ENCODE measurements around the gene GAS7. TPM values are rescaled to one million over a fixed set of nuclear protein-coding genes. Genes with fewer than 3 reads are reported as not detected.
A peak's percentile ranks its signal among the peaks of the same experiment; 100 is the strongest.

The GAS7 gene
- total RNA-seq, 2 experiments from 2014 or later: 1.6 to 2.1 TPM

DNA sequence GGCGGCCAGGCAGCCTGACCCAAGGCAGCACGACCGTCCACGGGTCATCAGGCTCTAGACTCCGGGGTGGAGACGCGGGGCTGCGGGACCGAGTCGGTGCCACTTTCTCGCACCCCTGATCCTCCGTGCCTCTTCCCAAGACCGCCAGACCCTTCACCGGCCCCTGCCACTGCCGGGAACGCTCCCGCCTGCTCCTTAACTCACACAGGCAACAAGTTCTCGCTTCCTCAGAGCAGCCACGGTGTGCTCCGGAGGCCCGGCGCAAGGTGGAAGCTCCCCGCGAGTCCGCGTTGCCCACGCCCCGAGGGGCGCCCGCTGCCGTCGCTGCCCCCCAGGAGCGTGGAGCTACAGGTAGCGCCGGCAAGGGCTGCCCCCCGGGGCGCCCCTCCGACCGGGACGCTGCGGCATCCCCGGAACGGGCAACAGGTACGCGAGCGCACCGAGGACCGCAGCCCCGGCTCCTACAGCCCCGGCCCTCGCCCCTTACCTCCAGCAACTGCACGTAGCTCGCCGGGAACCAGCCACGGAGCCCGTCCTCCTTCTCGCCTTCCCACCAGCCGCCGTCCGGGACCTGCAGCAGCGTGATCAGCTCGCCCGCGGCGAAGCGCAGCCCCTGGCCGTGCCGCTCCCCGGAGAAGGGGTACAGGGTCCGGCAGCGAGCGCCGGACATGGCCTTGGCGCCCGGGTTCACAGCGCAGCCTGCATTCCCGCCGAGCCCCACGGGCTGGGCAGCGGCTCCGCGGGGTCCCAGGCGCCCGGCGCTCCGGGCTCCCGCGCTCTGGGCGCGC is 491 bp downstream of the GAS7 start:
- DNase-seq (peak; percentile 8), ATAC-seq (peak; percentile 7)
- Mint-ChIP-seq H3K4me3 (peak overlapping the region; percentile 31), H3K36me3 (ENCODE audit: low read depth) (peaks cover 10% of the 10 kb centered on the region), H3K27me3 (peaks cover 32% of the 10 kb centered on the region), H3K27ac (no peak overlapping the region), H3K9me3 (peaks cover 22% of the 10 kb centered on the region), H3K4me1 (ENCODE audit: low read depth) (peaks cover 6% of the 10 kb centered on the region)
- TF ChIP-seq CTCF (IDR thresholded peaks at IDR 0.05): no peak
- ChIA-PET CTCF (interaction anchor here (1.1 kb wide), 1 partner anchor 29 kb away, joined by 4 read pairs; no protein-coding TSS in a partner anchor), POLR2A (interaction anchor here (0.6 to 0.9 kb wide), 2 partner anchors 19 to 231 kb away, joined by 3 read pairs; no protein-coding TSS in a partner anchor)
- intact Hi-C loops (cut with micrococcal nuclease): no loop called here

GRCh38 chr17:10197362-10197720 is 1.1 kb downstream of the GAS7 start:
- no peak for TF ChIP-seq CTCF (IDR thresholded peaks at IDR 0.05)
- CTCF ChIA-PET: interaction anchor here (1.1 kb wide), 1 partner anchor 29 kb away, joined by 4 read pairs; no protein-coding TSS in a partner anchor
- no peak overlapping the region for H3K4me3 Mint-ChIP-seq
- peaks cover 6% of the 10 kb centered on the region for H3K4me1 Mint-ChIP-seq (ENCODE audit: low read depth)
- no peak for DNase-seq
- intact Hi-C loops (cut with micrococcal nuclease): no loop called here
- peaks cover 22% of the 10 kb centered on the region for H3K9me3 Mint-ChIP-seq
- H3K27me3 Mint-ChIP-seq: peaks cover 32% of the 10 kb centered on the region
- peaks cover 10% of the 10 kb centered on the region for H3K36me3 Mint-ChIP-seq (ENCODE audit: low read depth)
- no peak for ATAC-seq
- H3K27ac Mint-ChIP-seq: no peak overlapping the region
- POLR2A ChIA-PET: no interaction called here

GRCh38 chr17:10196941-10197340 is 1.5 kb downstream of the GAS7 start:
- H3K4me3 Mint-ChIP-seq: peak overlapping the region; percentile 17
- peaks cover 6% of the 10 kb centered on the region for H3K4me1 Mint-ChIP-seq (ENCODE audit: low read depth)
- POLR2A ChIA-PET: no interaction called here
- peaks cover 25% of the 10 kb centered on the region for H3K9me3 Mint-ChIP-seq
- ATAC-seq (no peak), DNase-seq (no peak)
- CTCF ChIA-PET: interaction anchor here (1.1 kb wide), 1 partner anchor 30 kb away, joined by 4 read pairs; no protein-coding TSS in a partner anchor
- no peak for TF ChIP-seq CTCF (IDR thresholded peaks at IDR 0.05)
- peaks cover 10% of the 10 kb centered on the region for H3K36me3 Mint-ChIP-seq (ENCODE audit: low read depth)
- no peak overlapping the region for H3K27ac Mint-ChIP-seq
- peaks cover 32% of the 10 kb centered on the region for H3K27me3 Mint-ChIP-seq
- intact Hi-C loops (cut with micrococcal nuclease): no loop called here

DNA sequence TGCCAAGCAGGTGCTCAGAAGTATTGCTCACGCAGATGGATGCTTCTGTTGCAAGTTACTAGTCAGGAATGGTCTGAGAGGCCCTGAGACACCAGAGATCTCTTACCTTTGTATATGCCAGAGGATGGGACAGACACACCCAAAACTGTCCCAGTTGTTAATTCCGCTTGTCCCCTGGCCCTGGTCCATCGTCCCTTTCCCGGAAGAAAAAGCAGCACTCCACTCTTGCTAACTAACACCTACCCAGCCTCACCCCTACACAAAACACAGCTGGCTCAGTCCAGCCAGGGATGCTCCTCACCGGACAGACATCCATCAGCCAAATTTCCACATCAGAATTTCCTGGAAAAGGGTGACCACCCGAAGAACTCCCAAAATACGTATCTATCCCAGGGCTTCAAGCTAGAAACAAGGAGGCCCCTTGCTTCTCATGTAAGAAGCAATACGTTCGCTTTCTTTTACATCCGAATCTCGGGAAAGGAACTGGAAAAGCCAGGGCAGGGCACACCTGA is 2.0 kb downstream of the GAS7 start:
- ChIA-PET POLR2A (no interaction called here), CTCF (no interaction called here)
- Mint-ChIP-seq H3K36me3 (ENCODE audit: low read depth) (peaks cover 10% of the 10 kb centered on the region), H3K4me1 (ENCODE audit: low read depth) (peaks cover 6% of the 10 kb centered on the region), H3K4me3 (no peak overlapping the region), H3K27me3 (peaks cover 32% of the 10 kb centered on the region), H3K9me3 (peaks cover 26% of the 10 kb centered on the region), H3K27ac (no peak overlapping the region)
- intact Hi-C loops (cut with micrococcal nuclease): no loop called here
- TF ChIP-seq CTCF (IDR thresholded peaks at IDR 0.05): no peak
- DNase-seq (no peak), ATAC-seq (no peak)

- Mint-ChIP-seq H3K27ac (no peak overlapping the region), H3K4me1 (ENCODE audit: low read depth) (peaks cover 6% of the 10 kb centered on the region), H3K9me3 (peaks cover 26% of the 10 kb centered on the region), H3K27me3 (peaks cover 25% of the 10 kb centered on the region), H3K36me3 (ENCODE audit: low read depth) (peaks cover 10% of the 10 kb centered on the region), H3K4me3 (no peak overlapping the region)
- no peak for DNase-seq
- POLR2A ChIA-PET: no interaction called here
- CTCF ChIA-PET: no interaction called here
- TF ChIP-seq CTCF (IDR thresholded peaks at IDR 0.05): no peak
- intact Hi-C loops (cut with micrococcal nuclease): no loop called here
- ATAC-seq: no peak
These were observed 3.2 kb downstream of the GAS7 start for GRCh38 chr17:10195090-10195805.
